Colonic mucosa (tissue), 4 donors: Measurements from ENCODE around the gene NPIPB8. TPM values are rescaled to one million over a fixed set of nuclear protein-coding genes. Genes with fewer than 3 reads are reported as not detected.
"Not testable (repeated sequence)": the region's sequence is repeated elsewhere in the genome, so short reads cannot be mapped to it uniquely, and the experiment has no call there.

ENCODE experiments used
- DNase-seq: peaks from one replicate; pipeline ENCODE4 v3.0.0-alpha.2; 2020
- H3K27ac ChIP-seq: fragments of 200-600 bp; one replicate; pipeline ENCODE4 v1.8.0; 2021
- H3K27me3 ChIP-seq: fragments of 200-600 bp; one replicate; pipeline ENCODE4 v1.8.0; 2021
- H3K36me3 ChIP-seq: fragments of 200-600 bp; one replicate; pipeline ENCODE4 v1.8.0; 2021
- H3K4me1 ChIP-seq: fragments of 200-600 bp; one replicate; pipeline ENCODE4 v1.8.0; 2021; ENCODE audit warnings: mild to moderate bottlenecking
- H3K4me3 ChIP-seq: fragments of 200-600 bp; one replicate; pipeline ENCODE4 v1.8.0; 2021
- H3K9ac ChIP-seq, 2 donors: one replicate each; pipeline ENCODE4 v1.7.0; 2013; ENCODE audit warnings: control low read depth in 2 of 2, low read depth in 2 of 2, low read length in 2 of 2
- H3K9me3 ChIP-seq: fragments of 200-600 bp; one replicate; pipeline ENCODE4 v1.8.0; 2021
- CTCF ChIP-seq: fragments of 200-600 bp; IDR thresholded peaks from one replicate; pipeline ENCODE4 v1.8.0; 2022; ENCODE audit warnings: antibody characterized with exemption, mild to moderate bottlenecking
- intact Hi-C: fragments of 100-400 bp; cut with DNase I; formaldehyde crosslinking; loops from one replicate; pipeline ENCODE4 v1.14.1; 2022
- total RNA-seq, 2 donors: library from RNA; stranded (reverse); fragmentation: NEBNext Ultra II Directional in 1 of 2; extraction: Animal tissue kit (Norgen Biotek cat#: 25700) in 1 of 2; gene quantifications; one replicate each; pipeline ENCODE4 v1.2.1, GENCODE V29; 2021
- donor health status: healthy.
- donor health status: DM: no; HTN: no; CAD: no.
- donor health status: DM: no; HTN: no; CAD: no.

The NPIPB8 gene
- total RNA-seq, 2 donors from 2014 or later, result 0.74 to 3.6 TPM

- intact Hi-C loops, result no loop called here
These were observed 30.7 kb upstream of the NPIPB8 start for GRCh38 chr16:28607116-28607623.

GRCh38 chr16:28607681-28608495 is 30.0 kb upstream of the NPIPB8 start:
- H3K9me3 ChIP-seq, result not testable (repeated sequence)

More at GRCh38 chr16:28607116-28607623, 30.7 kb upstream of the NPIPB8 start:
- no peaks in the 10 kb centered on the region for H3K27me3 ChIP-seq
- H3K4me1 ChIP-seq, result peaks cover 10% of the 10 kb centered on the region
- no peak overlapping the region for H3K27ac ChIP-seq
- TF ChIP-seq CTCF, result no peak
- H3K36me3 ChIP-seq, result no peaks in the 10 kb centered on the region
- H3K9ac ChIP-seq, result no peak overlapping the region
- no peak for DNase-seq
- H3K4me3 ChIP-seq, result no peak overlapping the region
- H3K9me3 ChIP-seq, result no peaks in the 10 kb centered on the region

GRCh38 chr16:28608496-28608808 is 29.4 kb upstream of the NPIPB8 start:
- H3K9ac ChIP-seq, H3K27ac ChIP-seq, H3K27me3 ChIP-seq, H3K4me1 ChIP-seq, DNase-seq, H3K9me3 ChIP-seq, H3K36me3 ChIP-seq, intact Hi-C loops, H3K4me3 ChIP-seq: not testable (repeated sequence)

More at GRCh38 chr16:28607681-28608495, 30.0 kb upstream of the NPIPB8 start:
- intact Hi-C loops, DNase-seq, H3K4me3 ChIP-seq, H3K4me1 ChIP-seq, H3K9ac ChIP-seq, H3K27me3 ChIP-seq, H3K36me3 ChIP-seq, H3K27ac ChIP-seq: not testable (repeated sequence)

GRCh38 chr16:28608867-28609596 is 28.8 kb upstream of the NPIPB8 start:
- H3K36me3 ChIP-seq, intact Hi-C loops, H3K9me3 ChIP-seq, DNase-seq, H3K4me1 ChIP-seq, H3K27me3 ChIP-seq: not testable (repeated sequence)
- peak overlapping the region; percentile 26 to 50 for H3K9ac ChIP-seq
- H3K27ac ChIP-seq, result peak overlapping the region; percentile 54
- H3K4me3 ChIP-seq, result peak overlapping the region; percentile 27

GRCh38 chr16:28609631-28610594 is 28.0 kb upstream of the NPIPB8 start, which contains the start of gene SULT1A1:
Gene SULT1A1, minus strand, starts transcription at chr16:28610044. Its CDS starts 1,189 bp downstream, at chr16:28608855.
- Histone ChIP-seq H3K27ac (peak within 1 kb of the TSS; percentile 54), H3K4me3 (peak within 1 kb of the TSS; percentile 27)
- TF ChIP-seq CTCF, result no peak

GRCh38 chr16:28610595-28611191 is 27.2 kb upstream of the NPIPB8 start:
- peak overlapping the region; percentile 49 for H3K27ac ChIP-seq
- no peak for DNase-seq
- peak overlapping the region; percentile 40 to 50 for H3K9ac ChIP-seq
- peaks cover 10% of the 10 kb centered on the region for H3K4me1 ChIP-seq
- H3K4me3 ChIP-seq, result peak overlapping the region; percentile 1
- H3K36me3 ChIP-seq, result no peaks in the 10 kb centered on the region
- H3K9me3 ChIP-seq, result no peaks in the 10 kb centered on the region
- H3K27me3 ChIP-seq, result no peaks in the 10 kb centered on the region
- intact Hi-C loops, result no loop called here
- TF ChIP-seq CTCF, result no peak

More at GRCh38 chr16:28609631-28610594, 28.0 kb upstream of the NPIPB8 start, which contains the start of gene SULT1A1:
- no peaks in the 10 kb centered on the region for H3K9me3 ChIP-seq
- peak; percentile 86 for DNase-seq
- H3K27me3 ChIP-seq, result no peaks in the 10 kb centered on the region
- intact Hi-C loops, result no loop called here
- H3K4me1 ChIP-seq, result peaks cover 10% of the 10 kb centered on the region
- no peaks in the 10 kb centered on the region for H3K36me3 ChIP-seq
- peak within 1 kb of the TSS; percentile 40 to 50 for H3K9ac ChIP-seq

GRCh38 chr16:28612359-28613280 is 25.2 kb upstream of the NPIPB8 start:
- H3K4me3 ChIP-seq, H3K27me3 ChIP-seq, H3K9me3 ChIP-seq, H3K9ac ChIP-seq, DNase-seq, intact Hi-C loops, H3K27ac ChIP-seq, H3K4me1 ChIP-seq, H3K36me3 ChIP-seq: not testable (repeated sequence)

- intact Hi-C loops, H3K9ac ChIP-seq, H3K27ac ChIP-seq, H3K27me3 ChIP-seq, H3K9me3 ChIP-seq, H3K36me3 ChIP-seq, DNase-seq, H3K4me3 ChIP-seq, H3K4me1 ChIP-seq: not testable (repeated sequence)
These were observed 24.0 kb upstream of the NPIPB8 start for GRCh38 chr16:28613912-28614311.
